H1 (cell line): ENCODE measurements around the gene UFSP1. TPM values are rescaled to one million over a fixed set of nuclear protein-coding genes. Genes with fewer than 3 reads are reported as not detected.

Source experiments
- microRNA-seq, 2 experiments: library from miRNA; unstranded; fragments of <30 nt; microRNA quantifications; one replicate each; pipeline versions ENCODE4 to v1.2.0, GENCODE V29; 2016 to 2020; ENCODE audit warnings: borderline microRNAs expressed in 2 of 2, borderline number of aligned reads in 2 of 2, borderline replicate concordance in 1 of 2
- polyA plus RNA-seq, 7 experiments: library from polyadenylated mRNA; depleted of rRNA in 3 of 7; stranded (reverse) in 5 of 7; unstranded in 2 of 7; fragments of >200 nt in 5 of 7; fragments of 200-250 nt in 2 of 7; gene quantifications; 1 replicate in 5 of 7; 2 replicates in 1 of 7; 4 replicates in 1 of 7; pipeline versions ENCODE4 v1.2.1 to v1.2.3, GENCODE V29; 2011 to 2013; ENCODE audit warnings: missing spikeins in 2 of 7, mixed read lengths in 2 of 7
- small RNA-seq: library from polyadenylated mRNA; stranded (forward); fragments of <200 nt; extraction: miRNeasy Mini kit (QIAGEN cat#:217004); gene quantifications from one replicate; pipeline ENCODE3, GENCODE V24; 2013; ENCODE audit not compliant: insufficient read depth
- total RNA-seq: library from RNA; stranded (reverse); fragmentation: NEBNext Ultra II Directional; extraction: Animal tissue kit (Norgen Biotek cat#: 25700); gene quantifications from 2 replicates; pipeline ENCODE4 v1.2.1, GENCODE V29; 2021

Gene UFSP1
- total and polyA plus RNA-seq, 2 of the 8 experiments (the other 6 are each of a cell fraction or from before 2014, with no cell fraction given) = 1.6 to 4.3 TPM

Small RNAs within 50 kb of the gene (microRNA-seq; reads per million reads assigned to microRNA genes)
- 0 to 0.20 reads per million in 2 experiments for gene MIR6875

Small RNAs within 50 kb of the gene (small RNA-seq; reads per million reads assigned to genes)
- gene RN7SL549P (not detected), gene RPS29P15 (not detected)

Other genes starting within 250 kb of the UFSP1 start
- 4.9 and 5.7 TPM in 2 replicates for gene TFR2, start 248.2 kb downstream of the UFSP1 start, total RNA-seq
- 4.6 and 6.0 TPM in 2 replicates for gene TFR2, start 248.2 kb downstream of the UFSP1 start, polyA plus RNA-seq (2011; rRNA removed)
- 1.7 and 2.1 TPM in 2 replicates for gene ACTL6B, start 233.3 kb downstream of the UFSP1 start, total RNA-seq
- gene ACTL6B, start 233.3 kb downstream of the UFSP1 start, polyA plus RNA-seq (2011; rRNA removed) = 4.5 and 4.6 TPM in 2 replicates
- gene GNB2, start 216.0 kb downstream of the UFSP1 start, total RNA-seq = 157 and 160 TPM in 2 replicates
- gene GNB2, start 216.0 kb downstream of the UFSP1 start, polyA plus RNA-seq (2011; rRNA removed) = 260 and 351 TPM in 2 replicates
- gene GIGYF1, start 195.5 kb downstream of the UFSP1 start, total RNA-seq = 95.0 and 99.3 TPM in 2 replicates
- 24.1 and 44.8 TPM in 2 replicates for gene GIGYF1, start 195.5 kb downstream of the UFSP1 start, polyA plus RNA-seq (2011; rRNA removed)
- gene POP7, start 183.6 kb downstream of the UFSP1 start, total RNA-seq = 92.5 and 96.7 TPM in 2 replicates
- gene POP7, start 183.6 kb downstream of the UFSP1 start, polyA plus RNA-seq (2011; rRNA removed) = 135 and 205 TPM in 2 replicates
- gene EPO, start 169.2 kb downstream of the UFSP1 start, total RNA-seq = 0.48 and 0.95 TPM in 2 replicates
- 0.42 and 0.67 TPM in 2 replicates for gene EPO, start 169.2 kb downstream of the UFSP1 start, polyA plus RNA-seq (2011; rRNA removed)
- 0.04 TPM in 1 of 2 replicates, not detected in the other for gene ZAN, start 156.1 kb downstream of the UFSP1 start, total RNA-seq
- 0.02 and 0.05 TPM in 2 replicates for gene ZAN, start 156.1 kb downstream of the UFSP1 start, polyA plus RNA-seq (2011; rRNA removed)
- gene EPHB4, start 62.2 kb downstream of the UFSP1 start, total RNA-seq = 113 and 122 TPM in 2 replicates
- gene EPHB4, start 62.2 kb downstream of the UFSP1 start, polyA plus RNA-seq (2011; rRNA removed) = 85.0 and 141 TPM in 2 replicates
- gene SLC12A9, start 37.0 kb downstream of the UFSP1 start, total RNA-seq = 40.1 and 40.7 TPM in 2 replicates
- 31.4 and 54.0 TPM in 2 replicates for gene SLC12A9, start 37.0 kb downstream of the UFSP1 start, polyA plus RNA-seq (2011; rRNA removed)
- 103 and 109 TPM in 2 replicates for gene TRIP6, start 22.3 kb downstream of the UFSP1 start, total RNA-seq
- 88.4 and 112 TPM in 2 replicates for gene TRIP6, start 22.3 kb downstream of the UFSP1 start, polyA plus RNA-seq (2011; rRNA removed)
- gene SRRT, start 14.6 kb downstream of the UFSP1 start, total RNA-seq = 237 and 239 TPM in 2 replicates
- 66.7 and 103 TPM in 2 replicates for gene SRRT, start 14.6 kb downstream of the UFSP1 start, polyA plus RNA-seq (2011; rRNA removed)
- gene ACHE, start 6.2 kb upstream of the UFSP1 start, total RNA-seq = 4.3 and 4.8 TPM in 2 replicates
- 1.4 and 2.8 TPM in 2 replicates for gene ACHE, start 6.2 kb upstream of the UFSP1 start, polyA plus RNA-seq (2011; rRNA removed)
- gene MUC3A, start 59.8 kb upstream of the UFSP1 start, total RNA-seq = 43.9 and 44.6 TPM in 2 replicates
- 15.4 and 27.2 TPM in 2 replicates for gene MUC3A, start 59.8 kb upstream of the UFSP1 start, polyA plus RNA-seq (2011; rRNA removed)
- 7.0 and 7.7 TPM in 2 replicates for gene MUC12, start 79.8 kb upstream of the UFSP1 start, total RNA-seq
- 13.5 and 16.2 TPM in 2 replicates for gene MUC12, start 79.8 kb upstream of the UFSP1 start, polyA plus RNA-seq (2011; rRNA removed)
- gene MUC17, start 130.4 kb upstream of the UFSP1 start, total RNA-seq = not detected in 2 replicates
- gene MUC17, start 130.4 kb upstream of the UFSP1 start, polyA plus RNA-seq (2011; rRNA removed) = 0.02 TPM in 2 replicates
- gene TRIM56, start 195.8 kb upstream of the UFSP1 start, total RNA-seq = 17.5 and 18.8 TPM in 2 replicates
- gene TRIM56, start 195.8 kb upstream of the UFSP1 start, polyA plus RNA-seq (2011; rRNA removed) = 2.0 and 3.4 TPM in 2 replicates
- 5.6 and 6.8 TPM in 2 replicates for gene SERPINE1, start 237.4 kb upstream of the UFSP1 start, total RNA-seq
- 3.7 and 3.8 TPM in 2 replicates for gene SERPINE1, start 237.4 kb upstream of the UFSP1 start, polyA plus RNA-seq (2011; rRNA removed)